Myocyte (in vitro differentiated cells): ENCODE results near the gene NEU4. TPM values are rescaled to one million over a fixed set of nuclear protein-coding genes. Genes with fewer than 3 reads are reported as not detected.
"Not testable (repeated sequence)": the region's sequence is repeated elsewhere in the genome, so short reads cannot be mapped to it uniquely, and the experiment has no call there.

Source experiments
- DNase-seq: peaks from one replicate; pipeline ENCODE4 v3.0.0-alpha.2; 2012; ENCODE audit warnings: low read depth
- total RNA-seq: library from RNA; depleted of rRNA; stranded (reverse); fragments of >200 nt; gene quantifications from 2 replicates; pipeline ENCODE4 v1.2.3, GENCODE V29; 2014

NEU4 gene
- total RNA-seq, 1 donor from 2014 or later: 3.2 TPM

- not testable (repeated sequence) for DNase-seq
These were observed 14.8 kb downstream of the NEU4 start for GRCh38 chr2:241823531-241824437.

GRCh38 chr2:241827394-241827793 lies 18.4 kb downstream of the NEU4 start:
- DNase-seq: no peak

GRCh38 chr2:241833101-241833663 lies 24.2 kb downstream of the NEU4 start:
- DNase-seq: no peak

GRCh38 chr2:241833756-241834526 lies 24.9 kb downstream of the NEU4 start:
- DNase-seq: not testable (repeated sequence)

GRCh38 chr2:241834527-241835210 lies 25.7 kb downstream of the NEU4 start:
- DNase-seq: no peak

GRCh38 chr2:241835611-241836010 lies 26.6 kb downstream of the NEU4 start:
- DNase-seq: peak; percentile 49

- DNase-seq: no peak
These were observed 27.3 kb downstream of the NEU4 start for GRCh38 chr2:241836292-241836691.

- DNase-seq: no peak
These were observed 28.4 kb downstream of the NEU4 start for GRCh38 chr2:241837197-241837965.

GRCh38 chr2:241841181-241842066 lies 32.4 kb downstream of the NEU4 start:
- no peak for DNase-seq

- no peak for DNase-seq
These were observed 33.0 kb downstream of the NEU4 start for GRCh38 chr2:241842067-241842415.

GRCh38 chr2:241842620-241843211 lies 33.7 kb downstream of the NEU4 start:
- no peak for DNase-seq

GRCh38 chr2:241843321-241844065 lies 34.5 kb downstream of the NEU4 start:
- DNase-seq: no peak

- DNase-seq: peak; percentile 78
These were observed 35.2 kb downstream of the NEU4 start for GRCh38 chr2:241844066-241844728.

GRCh38 chr2:241844831-241845578 lies 36.0 kb downstream of the NEU4 start:
- DNase-seq: no peak

GRCh38 chr2:241846406-241846805 lies 37.4 kb downstream of the NEU4 start:
- DNase-seq: no peak

GRCh38 chr2:241848761-241849615 lies 40.0 kb downstream of the NEU4 start:
- no peak for DNase-seq
